ENCODE measurements around the gene RAD51. TPM values are rescaled to one million over a fixed set of nuclear protein-coding genes. Genes with fewer than 3 reads are reported as not detected.

The RAD51 gene
- total RNA-seq, 3 donors from 2014 or later = 2.9 to 13.1 (median 8.3) TPM

DNA sequence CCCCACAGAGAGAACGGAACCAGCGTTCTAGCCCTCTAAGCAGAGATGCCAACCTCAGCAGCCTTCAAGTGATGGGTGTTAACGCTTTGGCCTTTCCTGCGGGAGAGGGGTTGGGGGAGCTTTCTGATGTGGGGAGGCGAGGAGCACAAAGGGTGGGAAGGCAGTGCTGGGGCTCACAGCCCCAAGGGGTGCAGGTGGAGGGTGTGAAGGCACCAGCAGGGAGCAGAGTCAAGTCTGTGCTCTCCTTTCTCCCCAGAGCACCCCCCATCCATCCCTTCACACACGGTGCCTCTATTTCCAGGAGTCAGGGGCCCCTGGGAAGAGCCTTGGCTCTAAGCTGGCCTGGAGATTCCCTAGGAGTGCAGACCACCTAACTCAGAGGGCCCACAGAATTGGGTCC lies 78.9 kb downstream of the RAD51 start:
- TF ChIP-seq, protein P1, sequence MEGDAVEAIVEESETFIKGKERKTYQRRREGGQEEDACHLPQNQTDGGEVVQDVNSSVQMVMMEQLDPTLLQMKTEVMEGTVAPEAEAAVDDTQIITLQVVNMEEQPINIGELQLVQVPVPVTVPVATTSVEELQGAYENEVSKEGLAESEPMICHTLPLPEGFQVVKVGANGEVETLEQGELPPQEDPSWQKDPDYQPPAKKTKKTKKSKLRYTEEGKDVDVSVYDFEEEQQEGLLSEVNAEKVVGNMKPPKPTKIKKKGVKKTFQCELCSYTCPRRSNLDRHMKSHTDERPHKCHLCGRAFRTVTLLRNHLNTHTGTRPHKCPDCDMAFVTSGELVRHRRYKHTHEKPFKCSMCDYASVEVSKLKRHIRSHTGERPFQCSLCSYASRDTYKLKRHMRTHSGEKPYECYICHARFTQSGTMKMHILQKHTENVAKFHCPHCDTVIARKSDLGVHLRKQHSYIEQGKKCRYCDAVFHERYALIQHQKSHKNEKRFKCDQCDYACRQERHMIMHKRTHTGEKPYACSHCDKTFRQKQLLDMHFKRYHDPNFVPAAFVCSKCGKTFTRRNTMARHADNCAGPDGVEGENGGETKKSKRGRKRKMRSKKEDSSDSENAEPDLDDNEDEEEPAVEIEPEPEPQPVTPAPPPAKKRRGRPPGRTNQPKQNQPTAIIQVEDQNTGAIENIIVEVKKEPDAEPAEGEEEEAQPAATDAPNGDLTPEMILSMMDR (IDR thresholded peaks at IDR 0.05) = no peak
- intact Hi-C loops (cut with DNase I, micrococcal nuclease) = no loop called here
- Histone ChIP-seq H3K4me1 (ENCODE audit: low read depth) (peaks cover 20% of the 10 kb centered on the region), H3K9me3 (no peaks in the 10 kb centered on the region), H3K36me3 (ENCODE audit: low read depth) (peaks cover 7% of the 10 kb centered on the region), H3K4me3 (no peak overlapping the region)
- no peak for ATAC-seq
- DNase-seq = peak in 1 of 3 donors; percentile 18

DNA sequence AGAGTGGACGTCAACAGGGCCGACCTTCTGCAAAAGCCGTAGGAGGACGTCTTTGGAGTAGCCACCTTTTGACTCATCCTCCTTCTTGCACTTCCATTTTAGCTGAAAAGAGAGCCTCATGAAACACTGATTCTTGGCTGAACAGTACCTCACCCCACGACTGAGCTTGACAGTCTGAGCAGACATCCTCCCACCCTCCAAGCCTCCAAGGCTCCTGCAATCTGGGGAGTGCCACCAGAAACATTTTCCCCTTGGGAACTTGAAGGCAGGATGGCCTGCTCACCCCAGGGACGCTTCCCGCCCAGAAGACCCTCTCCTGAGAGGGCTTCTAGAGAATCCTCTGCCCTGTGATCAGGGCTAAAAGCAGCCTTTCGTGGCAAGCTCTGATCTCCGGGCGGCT lies 80.0 kb downstream of the RAD51 start:
- TF ChIP-seq, protein P1 (IDR thresholded peaks at IDR 0.05) = no peak
- ATAC-seq = no peak
- Histone ChIP-seq H3K9me3 (no peaks in the 10 kb centered on the region), H3K4me1 (ENCODE audit: low read depth) (peaks cover 9% of the 10 kb centered on the region), H3K4me3 (no peak overlapping the region), H3K36me3 (ENCODE audit: low read depth) (peaks cover 7% of the 10 kb centered on the region)
- intact Hi-C loops (cut with DNase I, micrococcal nuclease) = no loop called here
- peak in 1 of 3 donors; percentile 15 for DNase-seq

DNA sequence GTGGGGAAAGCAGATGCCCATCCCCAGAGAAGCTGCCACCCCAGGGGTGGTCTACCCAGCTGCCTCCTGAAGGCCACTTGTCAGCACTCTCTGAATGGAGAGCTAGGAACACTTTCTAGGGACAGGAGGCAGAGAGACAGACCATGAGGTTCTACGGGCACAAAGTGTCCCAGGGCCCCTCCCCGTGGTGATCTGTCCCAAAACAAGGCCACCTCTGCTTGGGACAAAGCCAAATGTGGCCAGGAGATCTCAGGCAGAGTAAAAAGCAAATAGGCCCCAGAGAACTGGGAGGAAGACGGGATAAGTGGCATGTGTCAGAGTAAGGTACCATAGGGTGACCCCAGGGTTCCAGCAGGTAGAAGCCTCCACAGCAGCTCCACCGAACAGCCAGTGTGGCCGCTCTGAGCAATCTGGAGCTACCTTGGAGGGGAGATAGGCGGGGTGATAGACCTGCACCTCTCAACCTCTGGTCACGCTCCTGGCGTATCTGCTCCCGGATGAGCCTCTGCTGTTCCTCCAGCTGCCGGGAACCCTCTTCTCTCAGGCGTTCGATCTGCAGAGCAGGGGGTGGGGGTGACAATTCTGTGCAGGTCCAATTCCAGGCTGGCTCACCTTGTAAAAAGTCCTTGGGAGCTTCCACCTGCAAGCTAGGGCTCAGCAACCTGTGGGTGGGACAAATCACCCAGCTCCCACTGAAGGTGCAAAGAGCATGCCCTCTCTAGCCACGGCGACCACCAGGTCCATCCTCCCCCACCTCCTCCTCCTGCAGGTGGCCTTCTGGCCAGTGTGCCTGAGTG lies 81.0 kb downstream of the RAD51 start:
- TF ChIP-seq, protein P1 (IDR thresholded peaks at IDR 0.05) = no peak
- no peak for ATAC-seq
- Histone ChIP-seq H3K36me3 (ENCODE audit: low read depth) (peaks cover 7% of the 10 kb centered on the region), H3K4me1 (ENCODE audit: low read depth) (no peaks in the 10 kb centered on the region), H3K9me3 (no peaks in the 10 kb centered on the region), H3K4me3 (no peak overlapping the region)
- intact Hi-C loops (cut with DNase I, micrococcal nuclease) = loop anchor here in 1 of 2 donors (1.0 kb wide), 1 partner anchor 25 kb away; no protein-coding TSS in a partner anchor
- DNase-seq = peak in 2 of 3 donors; percentile 17 to 20

DNA sequence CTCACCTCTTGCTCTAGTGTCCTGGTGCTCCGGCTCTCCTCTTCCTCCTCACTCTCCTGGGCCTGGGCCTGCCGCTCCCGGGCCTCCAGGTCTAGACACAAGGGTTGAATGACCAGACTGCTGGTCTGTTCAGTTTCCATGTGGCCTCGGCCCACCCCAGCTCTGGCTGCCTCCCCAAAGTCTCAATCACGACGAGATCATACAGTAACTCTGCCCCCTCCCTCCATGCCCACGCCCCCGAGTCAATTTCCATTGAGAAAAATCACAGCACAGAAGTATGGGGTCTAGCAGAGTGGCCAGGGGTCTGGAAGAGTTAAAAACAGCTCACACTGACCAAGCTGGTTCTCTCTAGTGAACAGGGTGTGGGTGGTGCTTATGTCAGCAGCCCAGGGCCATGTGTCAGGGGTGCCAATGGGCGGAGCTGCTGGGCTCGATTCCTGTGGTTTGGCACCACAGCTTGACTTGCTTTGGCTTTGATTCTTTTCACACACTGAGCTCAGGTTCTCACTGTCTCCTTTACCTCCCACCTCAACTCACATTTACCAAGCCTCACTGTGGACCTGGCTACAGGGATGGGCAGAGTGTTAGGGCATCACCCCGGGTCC lies 81.7 kb downstream of the RAD51 start:
- ATAC-seq (peak; percentile 51), DNase-seq (peak in 2 of 3 donors; percentile 26 to 51)
- no peaks in the 10 kb centered on the region for H3K9me3 ChIP-seq
- intact Hi-C loops (cut with DNase I, micrococcal nuclease) = loop anchor here in 1 of 2 donors (1.0 kb wide), 1 partner anchor 25 kb away; no protein-coding TSS in a partner anchor
- H3K4me3 ChIP-seq = no peak overlapping the region
- peaks cover 7% of the 10 kb centered on the region for H3K36me3 ChIP-seq (ENCODE audit: low read depth)
- H3K4me1 ChIP-seq (ENCODE audit: low read depth) = no peaks in the 10 kb centered on the region
- TF ChIP-seq, protein P1 (IDR thresholded peaks at IDR 0.05) = no peak

Other genes starting within 250 kb of the RAD51 start
- 10 to 100 TPM in 1 of 3 donors, 1 to 10 TPM in 2; 3.5 to 10.5 (median 4.8) TPM for gene CHST14, start 224.2 kb upstream of the RAD51 start, total RNA-seq
- 10 to 100 TPM; 32.6 to 35.0 (median 32.8) TPM for gene CCDC32, start 130.1 kb upstream of the RAD51 start, total RNA-seq
- gene RPUSD2, start 125.9 kb upstream of the RAD51 start, total RNA-seq = 10 to 100 TPM in 1 of 3 donors, 1 to 10 TPM in 2; 9.4 to 10.9 (median 9.4) TPM
- 1 to 10 TPM; 1.6 to 9.7 (median 3.1) TPM for gene KNL1, start 100.9 kb upstream of the RAD51 start, total RNA-seq
- gene RMDN3, start 60.1 kb downstream of the RAD51 start, total RNA-seq = 10 to 100 TPM; 30.1 to 38.4 (median 37.8) TPM
- 10 to 100 TPM; 12.0 to 25.5 (median 18.2) TPM for gene GCHFR, start 68.9 kb downstream of the RAD51 start, total RNA-seq
- gene C15orf62, start 74.8 kb downstream of the RAD51 start, total RNA-seq = under 1 TPM; 0.32 to 0.63 (median 0.35) TPM
- gene ZFYVE19, start 111.9 kb downstream of the RAD51 start, total RNA-seq = 10 to 100 TPM; 22.2 to 37.5 (median 36.5) TPM
- 10 to 100 TPM; 29.6 to 47.6 (median 36.5) TPM for gene DNAJC17, start 112.3 kb downstream of the RAD51 start, total RNA-seq
- 100 to 1,000 TPM in 2 of 3 donors, 10 to 100 TPM in 1; 57.5 to 186 (median 154) TPM for gene PPP1R14D, start 133.5 kb downstream of the RAD51 start, total RNA-seq
- 100 to 1,000 TPM; 167 to 415 (median 324) TPM for gene SPINT1, start 148.9 kb downstream of the RAD51 start, total RNA-seq
- 1 to 10 TPM; 1.6 to 6.2 (median 3.5) TPM for gene RHOV, start 179.1 kb downstream of the RAD51 start, total RNA-seq
- 10 to 100 TPM; 14.1 to 21.1 (median 18.0) TPM for gene VPS18, start 199.3 kb downstream of the RAD51 start, total RNA-seq
- 10 to 100 TPM in 2 of 3 donors, 1 to 10 TPM in 1; 9.4 to 23.0 (median 15.6) TPM for gene DLL4, start 234.2 kb downstream of the RAD51 start, total RNA-seq

Measured in mucosa of descending colon (tissue), 3 donors.